DMS153 treated with DMSO at 0.1 percent for 48 hours (cell line): ENCODE data around the gene ACTN1.

ENCODE experiments used
- DNase-seq: peaks from one replicate; lab custom pipeline; 2025; ENCODE audit not compliant: unreplicated experiment; lab: John Stamatoyannopoulos, UW

Gene ACTN1

DNA sequence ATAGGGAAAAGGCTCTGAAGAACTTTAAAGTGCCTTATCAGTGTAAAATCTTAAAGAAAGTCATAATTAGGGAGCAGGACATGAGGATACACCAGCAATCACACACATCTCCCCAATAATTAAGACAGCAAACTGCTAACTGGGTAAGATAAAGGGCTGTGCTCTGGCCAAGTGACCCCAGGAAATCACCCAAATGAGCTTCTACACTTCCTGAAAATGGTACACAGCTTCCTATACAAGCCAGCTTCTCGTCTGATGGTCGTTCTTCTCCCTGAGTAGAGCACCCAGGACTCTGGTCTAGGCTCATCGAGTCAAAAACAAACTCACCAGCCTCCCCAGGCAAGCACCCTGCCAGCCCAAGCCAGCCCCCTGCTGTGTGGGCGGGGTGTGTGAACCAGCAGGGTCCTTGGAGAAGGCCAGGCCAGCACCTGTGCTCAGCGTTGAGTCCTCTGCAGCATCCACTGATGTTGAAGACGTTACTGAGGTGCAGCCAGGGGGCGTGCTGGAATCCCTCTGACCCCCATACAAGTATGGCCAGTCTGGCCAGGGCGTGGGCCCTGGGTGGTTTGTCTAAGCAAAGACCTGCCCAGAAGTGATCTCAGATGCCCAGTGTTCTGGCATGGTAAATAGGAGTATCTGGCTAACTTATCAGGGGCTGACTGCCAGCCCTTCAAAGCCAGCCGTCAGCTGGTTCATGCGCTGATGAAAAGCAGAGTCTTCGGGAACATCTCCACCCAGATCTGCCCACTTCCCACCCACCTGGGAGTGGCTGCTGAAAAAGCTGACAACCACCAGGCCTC is 41.4 kb downstream of the ACTN1 start:
- DNase-seq, result no peak

DNA sequence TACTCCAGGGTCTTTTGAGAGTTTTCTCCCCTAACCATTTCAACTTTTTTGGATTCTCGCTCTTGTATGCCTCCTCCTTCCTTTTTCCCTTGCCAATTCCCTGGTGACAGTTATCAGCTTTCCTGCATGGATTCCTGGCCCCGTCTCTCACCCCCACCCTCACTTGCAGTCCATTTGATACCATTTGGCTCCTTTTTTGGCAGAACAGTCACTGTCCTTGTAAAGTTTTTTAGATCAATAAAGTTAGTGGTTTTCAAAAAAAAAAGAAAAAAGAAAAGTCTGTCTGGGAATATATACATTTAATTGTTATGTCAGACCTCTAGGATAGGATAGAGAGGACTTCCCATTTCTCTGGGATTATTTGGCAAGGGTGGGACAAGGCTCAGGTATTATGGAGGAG is 42.1 kb downstream of the ACTN1 start:
- no peak for DNase-seq

DNA sequence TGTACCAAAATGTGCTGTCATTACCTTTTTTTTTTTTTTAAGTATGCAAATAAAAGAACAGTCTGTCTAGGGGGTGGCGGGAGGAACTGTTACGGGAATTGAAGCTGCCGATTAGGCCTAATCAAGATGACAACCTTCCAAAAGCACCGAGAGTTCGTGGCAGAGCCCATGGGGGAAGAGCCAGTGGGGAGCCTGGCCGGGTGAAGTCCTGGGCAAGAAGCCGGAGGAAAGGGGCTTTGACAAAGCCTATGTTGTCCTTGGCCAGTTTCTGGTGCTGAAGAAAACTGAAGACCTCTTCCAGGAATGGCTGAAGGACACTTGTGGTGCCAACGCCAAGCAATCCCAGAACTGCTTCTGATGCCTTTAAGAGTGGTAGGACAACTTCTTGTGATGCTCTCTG is 42.6 kb downstream of the ACTN1 start:
- DNase-seq, result no peak

DNA sequence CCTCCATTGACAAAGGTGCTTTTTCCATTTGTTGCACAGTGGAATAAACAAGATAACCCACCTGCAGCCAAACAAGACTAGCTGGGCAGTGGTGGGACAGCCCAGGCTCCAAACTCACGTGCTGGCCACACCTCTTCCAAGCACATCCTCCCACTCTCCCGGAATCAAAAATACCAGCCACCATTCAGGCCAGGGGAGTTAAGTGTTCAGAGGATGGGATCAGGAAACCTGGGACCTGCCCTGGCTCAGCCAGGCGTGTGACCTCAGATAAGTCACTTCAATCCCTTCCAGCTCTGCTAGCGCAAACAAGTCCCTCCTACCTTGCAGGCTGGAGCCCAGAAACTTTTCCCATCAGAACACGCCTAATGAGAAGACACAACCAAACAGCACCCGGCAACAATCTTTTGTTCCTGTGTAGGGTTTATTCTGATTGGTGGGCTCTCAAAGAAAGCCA is 43.3 kb downstream of the ACTN1 start:
- DNase-seq, result no peak

DNA sequence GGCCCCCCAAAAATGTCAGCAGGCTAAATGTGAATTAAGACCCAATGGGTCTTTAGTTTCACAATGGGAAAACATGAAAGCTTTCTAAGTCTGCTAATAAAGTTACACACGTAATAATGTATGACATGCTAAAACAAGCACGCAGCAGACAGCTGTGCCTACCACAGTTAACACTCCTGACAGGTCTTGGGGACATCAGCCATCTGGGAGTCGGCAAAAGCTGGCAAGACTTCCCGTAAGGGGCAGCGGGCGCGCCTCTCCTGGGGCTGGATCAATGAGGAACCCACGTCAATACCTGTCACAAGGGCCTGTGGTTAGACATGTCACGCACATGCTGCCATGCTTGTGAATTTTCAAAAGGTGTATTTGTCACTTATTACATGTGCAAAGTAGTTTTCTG is 45.0 kb downstream of the ACTN1 start:
- no peak for DNase-seq

DNA sequence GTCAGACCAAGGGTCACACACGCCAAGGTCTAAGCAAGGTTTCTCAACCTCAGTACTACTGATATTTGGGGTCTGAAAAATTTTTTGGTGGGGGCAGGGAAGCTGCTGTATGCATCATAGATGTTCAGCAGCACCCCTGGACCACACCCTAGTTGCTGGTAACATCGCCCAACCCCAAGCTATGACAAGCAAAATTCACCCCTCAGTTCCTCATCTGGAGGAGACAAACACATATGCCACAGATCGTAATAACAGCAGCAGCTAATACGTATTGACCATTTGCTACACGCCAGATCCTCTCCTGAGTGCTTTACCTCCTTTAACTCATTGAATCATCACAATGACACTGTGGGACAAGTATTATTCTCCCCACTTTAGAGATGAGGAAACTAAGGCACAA is 46.4 kb downstream of the ACTN1 start:
- DNase-seq, result no peak

DNA sequence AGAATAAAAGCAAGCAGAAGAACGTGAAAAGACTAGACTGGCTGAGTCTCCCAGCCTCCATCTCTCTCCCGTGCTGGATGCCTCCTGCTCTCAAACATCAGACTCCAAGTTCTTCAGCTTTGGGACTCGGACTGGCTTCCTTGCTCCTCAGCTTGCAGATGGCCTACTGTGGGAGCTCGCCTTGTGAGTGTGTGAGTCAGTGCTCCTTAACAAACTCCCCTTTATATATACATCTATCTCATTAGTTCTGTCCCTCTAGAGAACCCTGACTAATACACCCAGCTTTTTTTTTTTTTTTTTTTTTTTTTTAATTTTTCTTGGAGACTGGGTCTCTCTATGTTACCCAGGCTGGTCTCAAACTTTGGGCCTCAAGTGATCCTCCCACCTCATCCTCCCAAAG is 46.9 kb downstream of the ACTN1 start:
- no peak for DNase-seq

DNA sequence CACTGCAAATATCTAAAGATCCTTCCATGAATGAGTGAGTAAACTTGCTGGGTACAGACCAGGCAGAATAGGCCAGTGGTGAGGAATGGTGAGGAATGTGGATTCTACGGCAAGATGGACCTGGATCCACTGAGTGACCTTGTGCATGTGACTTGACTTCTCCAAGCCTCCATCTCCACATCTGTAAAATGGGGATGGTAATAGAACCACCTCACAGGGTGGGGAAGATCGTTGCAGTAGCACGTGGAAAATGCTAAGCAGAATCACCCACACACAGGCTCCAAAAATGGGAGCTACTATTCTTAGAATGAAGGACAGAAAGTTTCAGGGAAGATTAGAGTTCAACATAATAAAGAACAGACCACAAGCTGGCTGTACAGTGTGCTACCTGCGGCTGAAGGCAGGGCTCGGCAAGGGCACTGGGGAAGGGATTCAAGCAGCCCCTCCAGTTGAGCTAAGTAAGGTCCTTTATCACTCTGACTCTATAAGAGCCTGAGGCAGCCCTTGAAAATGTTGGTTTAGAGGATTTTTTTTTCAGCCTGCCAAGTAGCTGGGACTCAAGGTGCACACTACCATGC is 47.5 kb downstream of the ACTN1 start:
- no peak for DNase-seq

DNA sequence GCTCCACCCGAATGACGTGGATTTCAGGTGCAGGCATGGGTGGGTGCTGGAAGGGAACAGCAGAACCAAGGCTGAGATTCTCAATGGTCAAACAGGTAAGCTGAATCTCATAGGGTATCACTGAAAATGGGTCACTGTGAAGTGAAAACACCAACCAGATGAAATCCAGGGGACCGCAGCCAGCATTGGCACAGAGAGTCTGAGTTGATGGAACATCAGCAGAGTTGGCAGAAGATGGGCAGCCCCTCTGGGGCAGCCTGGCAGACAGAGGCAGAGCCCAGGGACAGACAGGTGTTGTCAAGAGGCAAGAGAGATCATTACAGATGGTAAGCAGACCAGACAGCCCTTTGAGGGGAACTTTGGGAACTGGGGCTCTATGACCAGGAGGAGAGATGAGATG is 48.0 kb downstream of the ACTN1 start:
- DNase-seq, result no peak

DNA sequence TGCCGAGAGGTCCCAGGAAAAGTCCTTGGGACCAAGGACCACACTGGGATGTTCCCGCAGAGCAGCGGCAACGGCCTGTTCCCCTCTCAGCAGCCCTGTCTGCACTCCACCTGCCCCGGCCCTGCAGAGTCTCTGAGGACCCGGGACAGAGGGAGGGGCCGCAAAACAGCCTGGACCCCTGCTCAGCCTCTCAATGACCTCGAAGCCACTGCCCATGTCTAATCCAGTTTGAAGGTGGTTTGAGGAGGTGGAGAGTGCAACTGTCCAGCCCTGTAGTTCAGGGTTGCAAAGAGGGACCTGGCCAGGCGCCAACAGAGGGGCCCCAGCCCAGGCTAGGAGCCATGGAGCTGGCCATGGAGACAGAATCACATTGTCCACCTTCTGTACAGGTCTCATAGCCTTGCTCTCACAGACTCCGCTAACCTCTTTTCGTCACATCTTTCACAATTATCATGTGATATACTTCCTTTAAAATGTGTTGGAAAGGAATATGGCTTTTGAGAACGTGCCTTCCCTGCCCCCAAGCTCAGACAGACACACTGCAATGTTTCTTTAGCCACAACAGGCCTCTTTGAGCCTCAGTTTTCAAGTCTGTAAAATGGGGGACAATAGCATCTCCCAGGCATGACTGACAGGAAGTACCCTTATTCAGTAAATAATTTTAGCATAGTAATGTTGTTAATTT is 49.3 kb downstream of the ACTN1 start:
- no peak for DNase-seq

DNA sequence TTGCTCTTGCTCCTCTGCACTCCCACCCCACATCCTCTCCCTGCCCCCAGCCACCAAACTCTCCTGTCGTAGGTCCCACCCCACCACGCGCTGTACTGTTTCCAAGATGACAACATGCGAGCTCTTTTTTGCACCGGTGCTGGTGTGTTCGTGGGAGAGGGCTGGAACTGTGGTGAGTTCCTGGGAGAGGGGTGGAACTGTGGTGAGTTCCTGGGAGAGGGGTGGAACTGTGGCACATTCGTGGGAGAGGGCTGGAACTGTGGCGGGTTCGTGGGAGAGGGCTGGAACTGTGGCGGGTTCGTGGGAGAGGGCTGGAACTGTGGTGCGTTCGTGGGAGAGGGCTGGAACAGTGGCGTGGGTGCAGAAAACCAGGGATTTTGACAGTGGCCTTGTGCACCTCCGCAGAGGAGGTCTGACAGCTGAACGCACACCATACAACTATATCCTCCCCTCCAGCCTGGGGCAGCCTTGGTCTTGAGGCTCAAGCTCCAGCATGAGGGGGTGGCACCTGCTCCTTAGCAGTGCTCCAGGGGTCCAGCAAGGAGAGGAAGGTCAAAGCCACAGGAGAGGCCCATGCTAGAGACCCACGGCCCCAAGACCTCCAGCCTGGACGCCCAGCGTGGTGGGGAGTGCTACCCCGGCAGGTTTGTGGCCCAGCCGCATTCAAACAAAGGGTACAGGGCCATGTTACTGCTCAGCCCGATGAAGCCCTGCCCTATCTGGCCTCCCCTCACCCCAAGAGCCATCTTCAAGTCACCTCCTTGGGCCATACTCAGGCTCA is 50.1 kb downstream of the ACTN1 start:
- no peak for DNase-seq

DNA sequence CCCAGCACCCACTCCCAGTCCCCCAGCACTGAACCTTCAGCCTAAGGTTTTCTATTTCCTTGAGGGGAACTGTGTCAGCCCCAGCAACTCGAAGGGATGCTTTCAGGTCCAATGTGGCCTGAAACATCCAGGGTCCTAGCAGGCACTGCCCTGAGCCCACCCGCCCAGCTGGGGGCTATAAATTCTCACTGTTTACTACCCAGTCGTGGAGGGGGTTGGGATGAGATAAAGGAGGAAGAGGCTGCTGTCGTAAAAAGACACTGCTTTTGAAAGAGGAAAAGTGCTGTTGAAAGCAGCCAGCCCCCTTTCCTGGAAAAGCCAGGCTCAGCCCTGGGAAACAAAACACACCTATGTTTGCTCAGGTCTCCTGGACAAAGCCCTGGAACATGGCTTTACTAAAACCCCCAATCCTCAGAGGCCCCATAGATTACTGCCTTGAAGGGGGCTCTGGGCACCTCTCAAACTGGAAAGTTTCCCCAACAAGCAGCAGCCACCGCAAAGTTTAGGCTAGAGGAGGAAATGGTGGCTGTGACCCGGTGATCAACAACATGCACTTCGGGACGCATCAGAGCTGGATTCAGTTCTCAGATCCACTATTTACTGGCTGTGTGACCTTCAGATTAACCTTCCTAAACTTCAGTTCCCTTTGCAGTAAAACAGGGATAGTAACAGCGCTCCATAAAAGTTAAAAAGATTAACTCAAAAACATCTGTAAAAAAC is 51.0 kb downstream of the ACTN1 start:
- DNase-seq, result no peak

DNA sequence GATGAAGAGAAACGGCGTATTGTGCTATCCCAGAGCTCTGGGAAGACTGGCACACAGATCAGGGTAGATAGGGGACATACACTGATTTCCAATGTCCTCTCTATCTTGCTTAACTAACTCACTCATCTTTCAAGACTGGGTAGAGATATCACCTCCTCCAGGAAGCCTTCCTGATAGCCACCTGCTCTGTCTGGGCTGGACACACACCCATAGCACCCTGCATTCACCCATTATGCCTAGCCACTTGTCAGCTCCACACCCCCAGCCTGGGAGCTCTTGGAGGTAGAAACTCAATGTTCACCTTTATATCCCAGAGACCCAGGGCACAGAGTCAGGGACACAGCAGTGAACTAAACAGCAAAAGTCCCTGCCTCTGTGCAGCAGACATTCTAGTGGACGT is 52.0 kb downstream of the ACTN1 start:
- DNase-seq, result no peak

DNA sequence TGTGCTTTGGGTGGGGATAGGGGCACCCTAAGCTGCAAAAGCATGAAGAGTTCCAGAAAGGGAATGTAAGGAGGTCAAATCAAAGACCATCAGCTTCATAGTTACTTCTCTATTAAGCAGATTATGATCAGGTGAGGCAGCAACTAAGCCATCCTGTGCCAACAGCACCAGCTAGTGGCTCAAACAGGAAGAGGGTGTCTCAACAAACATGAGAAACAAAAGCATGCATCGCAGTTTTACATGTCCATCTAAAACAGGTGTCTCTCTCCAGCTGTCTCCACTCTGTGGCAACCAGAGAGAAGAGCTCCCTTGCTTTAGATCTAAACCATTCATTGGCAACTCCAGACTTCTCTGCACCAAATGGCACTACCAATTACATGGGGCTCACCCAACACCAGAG is 52.9 kb downstream of the ACTN1 start:
- no peak for DNase-seq

DNA sequence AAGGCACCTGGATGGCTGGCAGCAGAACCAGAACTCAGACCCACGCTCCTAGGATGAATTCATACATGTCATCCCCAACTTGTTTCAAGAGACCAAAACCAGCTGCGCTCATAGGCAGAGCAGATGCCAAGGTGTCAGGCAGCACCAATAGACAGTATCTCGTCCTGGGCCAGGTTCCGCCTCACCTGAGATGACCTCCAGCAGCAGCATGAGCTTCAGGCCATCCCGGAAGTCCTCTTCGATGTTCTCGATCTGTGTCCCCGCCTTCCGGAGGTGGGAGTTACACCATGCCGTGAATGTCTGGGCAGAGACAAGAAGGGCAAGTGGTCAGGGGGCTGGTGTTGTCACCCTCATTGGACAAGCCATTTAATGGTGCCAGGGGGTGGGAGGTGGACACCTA is 53.7 kb downstream of the ACTN1 start:
- no peak for DNase-seq

DNA sequence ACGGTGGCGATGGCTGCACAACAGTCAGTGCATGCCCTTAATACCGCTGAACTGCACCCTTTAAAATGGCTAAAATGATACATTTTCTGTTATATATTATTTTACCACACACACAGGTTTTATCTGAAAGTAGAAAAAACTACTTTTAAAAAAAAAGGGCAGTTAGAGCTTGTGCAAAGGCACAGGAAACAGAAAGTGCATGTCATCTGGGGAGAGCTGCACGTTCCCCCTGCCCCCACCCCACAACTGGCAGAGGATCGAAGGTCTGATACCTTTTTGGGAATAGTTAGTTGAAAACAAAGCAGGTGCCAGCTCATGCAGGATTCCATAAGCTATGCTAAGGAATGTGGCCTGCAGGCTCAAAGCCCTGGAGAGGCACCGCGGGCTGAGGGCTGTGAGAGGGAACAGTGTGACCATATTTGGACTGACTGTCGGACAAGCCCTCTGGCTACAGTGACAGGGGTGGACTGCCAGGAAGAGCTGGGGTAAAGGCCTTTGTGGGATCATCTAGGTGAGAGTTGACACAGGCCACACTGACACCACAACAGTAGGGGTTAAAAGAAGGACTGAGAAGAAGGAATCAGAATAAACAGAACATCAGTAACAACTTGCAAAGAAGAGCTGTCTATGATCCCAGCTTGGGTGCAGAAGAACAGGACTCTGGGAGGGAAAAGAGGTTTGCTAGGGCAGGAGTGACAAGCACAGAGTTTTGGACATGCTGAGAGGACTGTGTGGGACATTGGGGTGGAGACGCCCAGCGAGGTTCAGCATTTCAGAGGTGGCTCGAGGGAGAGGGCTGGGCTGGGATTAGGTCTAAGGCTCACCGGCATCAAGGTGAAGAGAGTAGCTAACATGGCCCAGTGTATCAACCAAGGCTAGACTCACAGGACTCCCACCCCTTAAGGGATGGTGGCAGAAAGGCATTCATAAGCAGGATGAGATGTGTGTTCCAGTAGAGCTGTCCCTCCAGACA is 54.6 kb downstream of the ACTN1 start:
- DNase-seq, result no peak

DNA sequence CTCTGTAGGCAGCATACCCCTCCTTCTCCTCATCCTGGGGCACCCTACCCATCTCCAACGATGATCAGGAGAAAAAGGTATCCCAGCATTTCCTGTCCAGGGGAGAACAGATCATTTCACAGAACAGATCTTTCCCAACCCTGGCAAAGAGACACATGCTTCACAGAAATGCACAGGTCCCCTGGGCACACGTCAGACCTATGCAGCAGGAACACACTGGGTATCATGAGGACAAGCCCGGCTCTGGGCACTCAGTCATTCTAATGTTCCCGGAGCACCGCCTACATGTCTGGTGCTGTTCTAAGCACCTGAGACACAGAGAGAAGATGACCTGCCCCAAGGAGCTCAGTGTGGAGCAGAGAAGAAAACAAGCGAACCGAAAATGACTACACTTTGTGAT is 56.2 kb downstream of the ACTN1 start:
- no peak for DNase-seq

DNA sequence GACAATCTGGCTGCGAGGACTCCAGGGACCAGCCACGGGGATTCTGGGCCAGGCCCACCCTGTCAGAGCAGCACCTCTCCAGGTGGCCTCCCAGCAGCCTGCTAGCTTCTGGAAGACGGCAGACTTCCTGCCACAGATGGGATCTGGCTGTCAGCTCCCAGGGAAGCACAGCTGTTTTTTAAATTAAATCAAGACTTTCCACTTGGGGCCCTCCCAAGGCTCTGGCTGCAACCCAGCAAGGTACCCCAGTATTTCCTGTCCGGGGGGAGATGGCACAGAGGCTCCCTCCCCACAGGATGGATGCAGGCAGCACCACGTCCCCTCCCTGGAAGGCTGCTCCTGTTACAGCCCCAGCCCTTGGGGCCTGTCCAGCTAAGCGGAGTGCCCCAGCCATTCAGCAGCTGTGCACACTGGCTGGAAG is 56.9 kb downstream of the ACTN1 start:
- DNase-seq, result no peak

DNA sequence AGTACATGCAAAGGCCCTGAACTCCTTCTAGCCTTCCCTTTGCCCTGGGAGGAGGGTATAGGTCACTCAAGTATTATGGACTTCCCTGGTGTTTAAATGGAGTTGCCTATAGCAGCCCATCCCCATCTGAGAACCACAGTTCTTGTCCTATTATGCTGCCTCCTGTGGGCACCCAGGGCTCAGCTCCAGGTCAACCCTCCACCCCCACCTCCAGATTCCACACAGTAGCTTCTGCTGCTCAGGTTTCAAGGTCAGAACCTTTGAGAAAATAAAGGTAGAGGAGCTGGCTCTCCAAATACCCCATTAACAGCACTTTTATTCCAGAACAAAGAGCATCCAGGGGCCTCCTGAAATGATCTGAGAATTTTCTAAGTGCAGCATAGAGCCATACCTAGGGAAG is 57.4 kb downstream of the ACTN1 start:
- no peak for DNase-seq

DNA sequence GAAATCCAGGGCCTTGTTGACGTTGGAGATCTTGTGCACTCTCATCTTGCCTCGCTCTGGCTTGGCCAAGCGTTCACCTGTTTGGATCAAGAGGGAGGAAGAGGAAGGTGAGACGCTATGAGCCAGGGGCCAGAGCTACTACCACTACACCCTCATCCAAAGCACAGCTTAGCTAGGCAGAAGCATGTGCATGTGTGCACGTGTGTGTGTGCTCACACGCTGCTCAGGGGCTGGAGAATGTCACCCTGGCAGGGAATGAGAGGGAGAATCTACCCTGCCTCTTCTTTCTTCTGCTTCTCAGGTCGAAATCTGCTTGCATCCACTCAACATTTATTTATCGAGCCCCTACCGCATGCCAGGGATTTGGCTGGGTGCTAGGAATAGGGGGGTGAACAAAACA is 58.1 kb downstream of the ACTN1 start:
- no peak for DNase-seq
